Measurements from ENCODE around the gene NLGN3. TPM values are rescaled to one million over a fixed set of nuclear protein-coding genes. Genes with fewer than 3 reads are reported as not detected.

Gene NLGN3
- total RNA-seq: 1 to 10 TPM; 2.1 to 3.6 TPM

DNA sequence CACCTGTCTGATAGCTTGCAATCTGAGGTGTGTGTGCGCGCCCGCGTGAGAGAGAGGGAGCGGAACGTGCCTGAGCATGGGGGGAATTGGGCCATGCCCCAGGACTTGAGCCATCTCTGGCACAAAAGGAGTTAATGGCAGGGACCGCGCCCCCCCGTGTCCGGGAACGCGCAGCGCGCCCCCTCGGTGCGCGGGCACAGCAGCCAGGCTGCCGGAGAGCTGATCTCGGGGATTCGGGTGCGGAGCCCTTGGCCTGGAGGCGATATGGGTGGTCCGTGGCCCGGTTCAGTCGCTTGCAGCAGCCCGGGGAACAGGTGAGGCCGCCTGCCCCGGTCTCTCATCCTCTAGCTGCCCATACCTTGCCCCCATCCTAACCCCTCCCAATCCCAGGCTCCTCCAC is at the start of gene NLGN3:
NLGN3 (plus strand) TSS at position 191 of the 400 bp plus-strand sequence. CDS start 2,909 bp downstream, outside the sequence.
- peak within 1 kb of the TSS; percentile 60 to 72 for H3K27ac Mint-ChIP-seq
- no peaks in the 10 kb centered on the region for H3K36me3 Mint-ChIP-seq
- DNase-seq (ENCODE audit: low spot score in 2 of 2) (no peak), ATAC-seq (no peak)
- no peaks in the 10 kb centered on the region for H3K9me3 Mint-ChIP-seq

DNA sequence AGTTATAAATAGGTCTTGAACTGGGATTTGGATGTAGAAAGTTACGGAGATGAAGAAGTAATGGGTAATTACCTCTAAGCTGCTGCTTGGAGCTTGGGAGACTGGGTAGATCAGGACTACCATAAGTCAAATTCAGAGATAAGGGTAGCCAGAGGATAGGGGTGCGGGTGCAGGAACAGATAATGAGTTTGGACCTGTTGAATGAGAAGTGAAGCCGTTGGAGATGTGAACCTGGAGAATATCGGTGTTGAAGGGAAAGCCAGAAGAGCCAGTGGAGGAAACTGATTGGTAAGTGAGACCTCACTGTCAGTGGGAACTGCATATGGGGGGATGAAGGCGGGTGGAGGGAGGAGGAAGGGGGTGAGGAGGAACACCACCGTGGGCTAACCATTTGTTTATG is 49.6 kb upstream of the NLGN3 start:
- ATAC-seq: no peak
- Mint-ChIP-seq H3K36me3 (peaks cover 0 to 5% of the 10 kb centered on the region in 2 donors), H3K27ac (peak overlapping the region; percentile 37 to 90), H3K9me3 (no peaks in the 10 kb centered on the region)
- DNase-seq (ENCODE audit: low spot score in 2 of 2): no peak

DNA sequence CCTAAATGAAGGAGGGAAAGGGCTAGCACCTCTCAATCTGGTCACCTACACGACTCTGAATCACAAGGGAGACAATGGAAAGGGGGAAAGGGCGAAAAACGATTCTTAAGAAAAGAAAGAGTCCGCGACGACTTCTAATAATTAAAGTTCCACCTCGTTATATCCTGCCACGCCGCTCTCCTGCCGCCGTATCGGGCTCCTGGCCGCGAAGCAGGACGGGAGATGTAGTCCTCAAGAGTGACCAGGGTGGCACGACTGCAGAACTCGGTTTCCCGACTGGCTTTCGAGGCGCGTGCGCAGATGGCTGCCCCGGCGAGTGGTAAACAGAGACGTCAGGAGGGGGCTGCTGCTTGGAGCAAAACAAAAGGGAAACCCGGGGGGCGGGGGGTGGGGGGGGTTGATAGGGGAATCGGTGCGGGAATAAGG is 49.1 kb upstream of the NLGN3 start, which contains the start of gene FOXO4:
FOXO4 (plus strand) TSS at position 297 of the 426 bp plus-strand sequence. CDS start 678 bp downstream, outside the sequence.
- H3K36me3 Mint-ChIP-seq: peaks cover 0 to 5% of the 10 kb centered on the region in 2 donors
- H3K9me3 Mint-ChIP-seq: no peaks in the 10 kb centered on the region
- ATAC-seq: peak; percentile 91 to 93
- H3K27ac Mint-ChIP-seq: peak within 1 kb of the TSS; percentile 90 to 92
- peak; percentile 79 to 83 for DNase-seq (ENCODE audit: low spot score in 2 of 2)

DNA sequence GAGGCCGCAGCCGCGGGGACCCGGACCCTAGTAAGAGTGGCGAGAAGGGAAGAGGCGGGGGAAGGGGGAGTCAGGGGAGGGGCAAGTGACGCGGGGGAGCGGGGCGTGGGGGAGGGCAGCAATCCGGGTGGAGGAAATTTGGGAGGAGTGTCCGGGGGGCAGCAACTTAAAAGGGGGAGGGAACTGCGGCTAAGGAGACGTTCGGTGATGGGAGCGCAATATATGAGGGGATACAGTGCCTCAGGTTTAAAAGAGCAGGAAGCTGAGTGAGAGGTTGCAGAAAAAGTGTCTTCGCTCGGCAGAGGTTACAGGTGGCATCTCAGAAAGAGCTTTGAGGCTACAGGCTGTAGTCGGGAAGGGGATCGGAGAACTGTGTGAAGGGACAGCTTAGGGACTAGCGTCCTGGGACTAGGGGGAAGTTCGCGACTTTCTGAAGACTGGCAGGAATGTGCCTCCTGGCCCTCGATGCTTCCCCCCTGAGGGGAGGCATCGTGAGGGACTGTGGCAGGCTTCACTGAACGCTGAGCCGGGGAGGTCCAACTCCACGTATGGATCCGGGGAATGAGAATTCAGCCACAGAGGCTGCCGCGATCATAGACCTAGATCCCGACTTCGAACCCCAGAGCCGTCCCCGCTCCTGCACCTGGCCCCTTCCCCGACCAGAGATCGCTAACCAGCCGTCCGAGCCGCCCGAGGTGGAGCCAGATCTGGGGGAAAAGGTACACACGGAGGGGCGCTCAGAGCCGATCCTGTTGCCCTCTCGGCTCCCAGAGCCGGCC is 48.5 kb upstream of the NLGN3 start:
- H3K36me3 Mint-ChIP-seq: peaks cover 0 to 5% of the 10 kb centered on the region in 2 donors
- H3K27ac Mint-ChIP-seq: peak overlapping the region; percentile 90 to 92
- H3K9me3 Mint-ChIP-seq: no peaks in the 10 kb centered on the region
- ATAC-seq (peak; percentile 65 to 68), DNase-seq (ENCODE audit: low spot score in 2 of 2) (no peak)

DNA sequence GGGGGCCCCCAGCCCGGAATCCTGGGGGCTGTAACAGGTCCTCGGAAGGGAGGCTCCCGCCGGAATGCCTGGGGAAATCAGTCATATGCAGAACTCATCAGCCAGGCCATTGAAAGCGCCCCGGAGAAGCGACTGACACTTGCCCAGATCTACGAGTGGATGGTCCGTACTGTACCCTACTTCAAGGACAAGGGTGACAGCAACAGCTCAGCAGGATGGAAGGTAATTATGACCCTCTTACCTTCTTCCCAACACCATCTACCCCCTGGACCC is 47.9 kb upstream of the NLGN3 start:
- no peak for ATAC-seq

DNA sequence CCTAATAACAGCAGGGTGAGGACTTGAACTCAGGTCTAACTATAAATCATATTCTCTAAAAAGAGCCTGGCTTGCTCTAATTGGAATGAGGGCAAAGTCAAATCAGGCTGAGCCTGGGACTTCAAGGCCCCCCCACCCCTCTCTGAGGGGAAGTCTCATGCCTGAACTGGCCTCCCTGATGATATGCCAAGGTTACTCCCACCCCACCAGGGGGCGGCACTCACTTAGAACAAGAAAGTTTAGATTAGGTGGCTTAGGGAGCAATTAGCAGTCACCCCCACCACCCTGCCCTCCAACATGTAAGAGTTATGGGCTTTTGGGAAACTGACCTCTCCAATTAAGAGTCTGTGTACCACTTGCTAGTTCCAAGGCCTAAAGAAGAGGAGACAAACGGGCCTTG is 46.3 kb upstream of the NLGN3 start:
- DNase-seq (ENCODE audit: low spot score in 2 of 2) (peak in 1 of 2 donors; percentile 69), ATAC-seq (peak; percentile 30 to 37)
- Mint-ChIP-seq H3K9me3 (no peaks in the 10 kb centered on the region), H3K27ac (no peak overlapping the region), H3K36me3 (peaks cover 0 to 5% of the 10 kb centered on the region in 2 donors)

More for the DNA sequence above, 47.9 kb upstream of the NLGN3 start:
- peaks cover 0 to 5% of the 10 kb centered on the region in 2 donors for H3K36me3 Mint-ChIP-seq
- H3K27ac Mint-ChIP-seq: peak overlapping the region in 1 of 2 donors; percentile 90
- H3K9me3 Mint-ChIP-seq: no peaks in the 10 kb centered on the region
- no peak for DNase-seq (ENCODE audit: low spot score in 2 of 2)

DNA sequence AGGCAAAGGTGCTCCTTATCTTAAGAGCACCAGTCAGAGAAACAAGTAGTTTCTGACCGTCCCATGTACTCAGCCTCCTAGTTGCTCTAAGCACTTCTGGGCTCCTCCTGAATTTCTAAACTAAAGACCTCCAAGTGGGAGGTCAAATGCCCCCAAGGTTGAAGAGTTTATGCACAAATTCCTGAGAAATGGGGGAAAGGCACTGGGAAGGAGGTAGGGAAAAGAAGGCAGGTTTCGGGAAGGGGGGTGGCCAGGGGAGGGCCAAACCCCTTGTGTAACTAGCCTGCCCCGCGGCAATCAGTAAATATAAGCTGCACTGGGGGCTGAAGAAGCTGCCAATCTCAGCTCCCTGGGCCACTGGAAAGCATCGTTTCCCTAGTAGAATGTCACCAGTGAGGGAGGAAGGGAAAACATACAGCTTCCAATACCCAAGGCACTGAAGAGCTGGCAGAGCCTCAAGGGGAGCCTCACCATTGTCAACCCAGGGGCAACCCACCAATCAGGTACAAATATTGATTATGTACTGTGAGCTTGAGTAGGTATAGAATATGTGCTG is 45.6 kb upstream of the NLGN3 start:
- H3K9me3 Mint-ChIP-seq: no peaks in the 10 kb centered on the region

DNA sequence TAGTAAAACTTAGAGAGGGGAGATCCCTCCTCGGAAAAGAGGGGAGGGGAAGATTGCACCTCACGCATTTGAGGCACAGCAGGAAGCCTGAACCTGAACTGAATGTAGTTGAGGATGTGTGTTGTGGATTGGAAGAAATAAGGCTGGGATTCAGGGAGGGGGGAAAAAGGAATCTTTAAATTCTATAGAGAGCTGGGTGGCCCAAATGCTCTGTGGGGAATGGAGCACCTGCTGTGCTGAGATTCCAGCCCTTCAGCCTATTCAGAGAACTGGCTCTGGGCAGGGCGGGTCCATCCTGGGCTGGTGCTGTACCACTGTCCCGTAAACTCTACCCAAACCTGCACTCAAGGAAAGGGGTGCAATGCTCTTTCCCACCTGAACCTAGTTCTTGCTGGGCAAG is 44.9 kb upstream of the NLGN3 start:
- no peak for ATAC-seq
- peak overlapping the region in 1 of 2 donors; percentile 44 for H3K27ac Mint-ChIP-seq

More for the DNA sequence above, 45.6 kb upstream of the NLGN3 start:
- Mint-ChIP-seq H3K36me3 (peaks cover 3 to 7% of the 10 kb centered on the region in 2 donors), H3K27ac (no peak overlapping the region)
- ATAC-seq (no peak), DNase-seq (ENCODE audit: low spot score in 2 of 2) (no peak)

DNA sequence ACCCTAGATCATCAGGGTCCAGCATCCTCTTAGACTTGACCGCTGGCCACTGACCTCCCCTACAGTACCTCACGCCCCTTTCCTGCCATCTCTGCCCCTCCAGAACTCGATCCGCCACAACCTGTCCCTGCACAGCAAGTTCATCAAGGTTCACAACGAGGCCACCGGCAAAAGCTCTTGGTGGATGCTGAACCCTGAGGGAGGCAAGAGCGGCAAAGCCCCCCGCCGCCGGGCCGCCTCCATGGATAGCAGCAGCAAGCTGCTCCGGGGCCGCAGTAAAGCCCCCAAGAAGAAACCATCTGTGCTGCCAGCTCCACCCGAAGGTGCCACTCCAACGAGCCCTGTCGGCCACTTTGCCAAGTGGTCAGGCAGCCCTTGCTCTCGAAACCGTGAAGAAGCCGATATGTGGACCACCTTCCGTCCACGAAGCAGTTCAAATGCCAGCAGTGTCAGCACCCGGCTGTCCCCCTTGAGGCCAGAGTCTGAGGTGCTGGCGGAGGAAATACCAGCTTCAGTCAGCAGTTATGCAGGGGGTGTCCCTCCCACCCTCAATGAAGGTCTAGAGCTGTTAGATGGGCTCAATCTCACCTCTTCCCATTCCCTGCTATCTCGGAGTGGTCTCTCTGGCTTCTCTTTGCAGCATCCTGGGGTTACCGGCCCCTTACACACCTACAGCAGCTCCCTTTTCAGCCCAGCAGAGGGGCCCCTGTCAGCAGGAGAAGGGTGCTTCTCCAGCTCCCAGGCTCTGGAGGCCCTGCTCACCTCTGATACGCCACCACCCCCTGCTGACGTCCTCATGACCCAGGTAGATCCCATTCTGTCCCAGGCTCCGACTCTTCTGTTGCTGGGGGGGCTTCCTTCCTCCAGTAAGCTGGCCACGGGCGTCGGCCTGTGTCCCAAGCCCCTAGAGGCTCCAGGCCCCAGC is 43.8 kb upstream of the NLGN3 start:
- ATAC-seq: no peak
- DNase-seq (ENCODE audit: low spot score in 2 of 2): no peak
- H3K36me3 Mint-ChIP-seq: peaks cover 14% of the 10 kb centered on the region in 2 donors
- H3K27ac Mint-ChIP-seq: peak overlapping the region in 1 of 2 donors; percentile 88
- H3K9me3 Mint-ChIP-seq: no peaks in the 10 kb centered on the region

More for the DNA sequence above, 44.9 kb upstream of the NLGN3 start:
- Mint-ChIP-seq H3K36me3 (peaks cover 10 to 14% of the 10 kb centered on the region in 2 donors), H3K9me3 (no peaks in the 10 kb centered on the region)
- DNase-seq (ENCODE audit: low spot score in 2 of 2): no peak

DNA sequence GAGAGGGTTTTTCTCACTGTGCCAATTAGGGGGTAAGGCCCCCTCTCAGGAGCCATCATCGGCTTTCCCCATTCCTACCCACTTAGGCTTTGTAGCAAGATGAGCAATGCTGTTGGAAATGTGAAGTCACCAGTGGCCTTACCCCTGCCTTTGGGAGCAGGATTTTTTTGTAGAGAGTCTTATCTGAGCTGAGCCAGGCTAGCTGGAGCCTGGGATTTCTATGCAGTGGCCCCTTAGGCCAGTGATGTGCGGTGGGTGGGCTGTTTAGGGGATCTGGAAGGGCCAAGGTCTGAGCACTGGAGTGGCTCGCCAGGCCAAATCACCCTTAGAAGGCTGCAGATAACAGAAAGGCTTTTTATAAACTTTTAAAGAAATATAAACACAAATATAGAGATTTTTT is 42.3 kb upstream of the NLGN3 start:
- no peak for DNase-seq (ENCODE audit: low spot score in 2 of 2)
- H3K27ac Mint-ChIP-seq: peak overlapping the region in 1 of 2 donors; percentile 88
- no peak for ATAC-seq
- no peaks in the 10 kb centered on the region for H3K9me3 Mint-ChIP-seq
- H3K36me3 Mint-ChIP-seq: peaks cover 15 to 26% of the 10 kb centered on the region in 2 donors

DNA sequence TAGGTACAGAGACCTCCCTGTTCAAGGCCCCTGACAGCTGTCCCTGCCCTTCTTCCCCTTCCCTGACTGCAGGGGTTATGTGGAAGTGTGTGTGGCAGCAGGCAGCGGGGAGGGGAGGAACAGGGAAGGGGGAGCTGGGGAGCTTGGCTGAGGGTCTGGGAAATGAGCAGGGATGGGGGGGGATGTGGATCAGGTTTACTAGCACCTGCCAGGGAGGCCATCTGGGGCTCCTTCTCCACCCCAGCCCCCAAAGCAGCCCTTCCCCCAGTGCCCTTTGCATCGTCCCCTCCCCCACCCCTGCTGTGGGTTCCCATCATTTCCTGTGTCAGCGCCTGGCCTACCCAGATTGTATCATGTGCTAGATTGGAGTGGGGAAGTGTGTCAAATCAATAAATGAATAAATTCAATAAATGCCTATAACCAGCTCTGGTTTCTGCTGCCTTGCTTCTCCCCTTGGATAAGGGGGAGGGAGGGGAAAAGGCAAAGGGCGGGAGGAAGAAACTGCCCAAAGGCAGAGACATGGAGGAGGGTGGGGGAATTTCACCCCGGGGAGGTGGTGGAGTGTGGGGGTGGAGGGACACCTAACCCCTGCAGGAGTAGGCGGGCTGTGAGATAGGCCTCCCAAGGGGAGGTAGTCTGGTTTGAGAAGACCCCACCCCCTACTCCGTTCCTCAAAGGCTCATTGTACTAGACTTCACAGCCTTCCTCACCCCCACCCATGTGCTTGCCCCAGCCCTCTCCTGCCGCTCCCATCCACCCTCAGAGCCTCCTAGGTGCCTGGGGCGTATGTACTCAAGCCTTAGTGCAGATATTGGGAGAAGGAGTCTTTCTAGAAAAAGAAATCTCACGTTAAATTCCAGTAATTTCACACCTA is 41.3 kb upstream of the NLGN3 start:
- Mint-ChIP-seq H3K27ac (peak overlapping the region; percentile 88 to 92), H3K9me3 (no peaks in the 10 kb centered on the region), H3K36me3 (peaks cover 24 to 36% of the 10 kb centered on the region in 2 donors)
- ATAC-seq: peak; percentile 30 to 55
- DNase-seq (ENCODE audit: low spot score in 2 of 2): no peak

DNA sequence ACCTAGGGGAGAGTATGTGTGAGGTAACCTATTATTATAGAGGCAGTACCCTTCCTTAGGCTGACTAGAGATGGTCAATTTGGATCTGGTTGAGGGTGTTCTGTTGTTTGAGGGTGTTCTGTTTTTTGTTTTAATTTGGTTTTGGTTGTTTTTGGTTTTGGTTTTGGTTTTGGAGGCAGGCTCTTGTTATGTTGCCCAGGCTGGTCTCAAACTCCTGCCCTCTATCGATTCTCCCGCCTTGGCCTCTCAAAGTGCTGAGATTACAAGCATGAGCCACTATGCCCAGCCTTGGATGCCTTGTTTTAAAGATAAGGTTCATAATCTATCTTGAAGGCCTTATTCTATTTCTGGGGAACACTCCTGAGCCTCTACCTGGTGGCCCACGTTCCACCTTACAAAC is 39.0 kb upstream of the NLGN3 start:
- no peak for ATAC-seq
- H3K27ac Mint-ChIP-seq: peak overlapping the region; percentile 72 to 77
- H3K9me3 Mint-ChIP-seq: no peaks in the 10 kb centered on the region
- DNase-seq (ENCODE audit: low spot score in 2 of 2): no peak
- peaks cover 46 to 59% of the 10 kb centered on the region in 2 donors for H3K36me3 Mint-ChIP-seq

DNA sequence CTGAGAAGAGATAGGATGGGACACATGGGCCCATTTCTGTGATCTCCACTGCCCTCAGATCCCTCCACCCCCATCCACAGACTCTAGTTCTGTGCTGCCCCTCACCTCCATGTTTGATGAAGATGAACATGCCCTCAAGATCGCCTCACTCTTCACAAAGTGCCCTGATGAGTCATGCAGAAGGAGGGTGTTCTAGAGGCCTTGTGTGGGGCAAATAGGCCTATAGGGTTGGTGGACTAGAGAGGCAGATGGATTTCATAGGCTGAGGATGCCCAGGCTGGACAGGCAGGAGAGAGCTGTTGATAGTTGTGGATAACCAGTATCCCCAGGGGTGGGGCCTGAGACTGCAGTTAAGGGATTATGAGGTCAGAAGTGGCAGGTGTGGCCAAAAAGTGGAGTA is 38.2 kb upstream of the NLGN3 start, which contains the start of gene CXorf65:
CXorf65 (minus strand) TSS at position 314 of the 400 bp plus-strand sequence; CDS start at position 130, 184 bp downstream.
- DNase-seq (ENCODE audit: low spot score in 2 of 2): no peak
- Mint-ChIP-seq H3K27ac (peak within 1 kb of the TSS; percentile 72 to 98), H3K36me3 (peaks cover 54 to 67% of the 10 kb centered on the region in 2 donors), H3K9me3 (no peaks in the 10 kb centered on the region)
- ATAC-seq: peak; percentile 58 to 63

DNA sequence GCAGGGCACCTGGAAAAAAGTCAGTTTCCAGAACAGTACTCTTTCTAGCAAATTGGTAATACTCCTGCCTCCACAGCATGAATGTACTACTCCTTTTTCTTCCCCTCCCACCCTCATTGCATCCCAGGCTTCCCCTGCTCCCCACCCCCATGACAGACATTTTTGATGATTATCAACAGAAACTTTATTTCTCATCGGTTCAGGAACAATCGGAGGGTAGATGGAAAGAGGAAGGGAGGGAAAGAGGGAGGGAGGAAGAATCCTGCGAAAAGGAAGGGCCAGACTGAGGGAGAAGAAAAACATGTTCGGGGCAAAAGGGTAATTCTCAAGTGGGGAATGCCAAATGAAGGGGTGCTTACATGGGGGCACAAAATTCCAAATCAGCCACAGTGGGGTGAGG is 37.4 kb upstream of the NLGN3 start:
- H3K36me3 Mint-ChIP-seq: peaks cover 54 to 68% of the 10 kb centered on the region in 2 donors
- H3K27ac Mint-ChIP-seq: peak overlapping the region; percentile 50 to 98
- ATAC-seq: no peak
- no peak for DNase-seq (ENCODE audit: low spot score in 2 of 2)
- H3K9me3 Mint-ChIP-seq: no peaks in the 10 kb centered on the region

DNA sequence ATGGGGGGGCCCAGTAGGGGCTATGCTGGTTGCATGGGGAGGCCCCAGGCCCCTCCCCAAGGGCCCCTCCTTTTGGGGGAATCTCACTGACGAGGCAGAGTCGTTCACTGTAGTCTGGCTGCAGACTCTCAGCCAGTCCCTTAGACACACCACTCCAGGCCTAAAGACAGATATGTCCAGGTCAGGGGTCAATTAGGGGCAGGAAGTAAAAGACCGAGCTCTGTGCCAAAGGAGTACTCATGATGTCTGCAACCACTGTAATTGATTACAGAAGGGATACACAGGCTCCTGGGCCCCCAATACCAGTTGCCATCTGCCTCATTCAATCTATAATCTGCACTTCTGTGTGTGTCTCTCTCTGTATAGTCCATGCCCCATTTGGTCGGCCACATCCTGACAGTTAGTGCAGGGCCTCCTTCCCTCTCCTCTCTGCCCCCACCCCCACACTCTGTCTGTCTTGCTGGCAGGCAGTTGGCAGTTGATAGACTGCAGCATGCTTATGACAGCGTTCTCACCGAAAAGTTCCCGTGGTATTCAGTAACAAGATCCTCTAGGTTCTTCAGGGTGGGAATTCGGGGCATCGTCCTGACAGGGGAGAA is 36.8 kb upstream of the NLGN3 start:
- ATAC-seq (no peak), DNase-seq (ENCODE audit: low spot score in 2 of 2) (no peak)
- Mint-ChIP-seq H3K36me3 (peaks cover 54 to 68% of the 10 kb centered on the region in 2 donors), H3K9me3 (no peaks in the 10 kb centered on the region), H3K27ac (peak overlapping the region; percentile 97 to 98)
